ENCODE results near the gene DEFB124. TPM values are rescaled to one million over a fixed set of nuclear protein-coding genes. Genes with fewer than 3 reads are reported as not detected.

The DEFB124 gene
- total RNA-seq, 1 experiment from 2014 or later = not detected

GRCh38 chr20:31418307-31418706 lies 56.6 kb downstream of the DEFB124 start:
- Histone ChIP-seq H2BK12ac (ENCODE audit: insufficient read length, low read depth, low read length) (no peak overlapping the region), H2BK120ac (ENCODE audit: low read depth, low read length, poor library complexity, severe bottlenecking) (no peak overlapping the region), H4K5ac (ENCODE audit: insufficient read length, low read depth, low read length) (no peak overlapping the region), H2BK15ac (ENCODE audit: low read depth, low read length) (no peak overlapping the region), H2BK5ac (ENCODE audit: insufficient read length, low read length) (no peak overlapping the region), H3K18ac (ENCODE audit: insufficient read length, low read depth, low read length) (no peak overlapping the region), H3K27me3 (ENCODE audit: insufficient read depth, low read length) (no peaks in the 10 kb centered on the region), H3K4me1 (ENCODE audit: insufficient read depth, low read length) (no peaks in the 10 kb centered on the region), H2AFZ (ENCODE audit: low read length) (no peak overlapping the region), H3K4ac (ENCODE audit: low read depth, low read length) (no peak overlapping the region), H2AK5ac (ENCODE audit: insufficient read length, low read length) (no peak overlapping the region), H3K56ac (ENCODE audit: insufficient read length, low read depth, low read length) (no peak overlapping the region), H4K8ac (replicated peaks; ENCODE audit: insufficient read length, low read depth, low read length) (no peak overlapping the region), H3K23me2 (ENCODE audit: insufficient read length, low read depth, low read length, poor library complexity, severe bottlenecking) (no peaks in the 10 kb centered on the region), H4K20me1 (ENCODE audit: control insufficient read depth, insufficient read depth, insufficient read length) (no peaks in the 10 kb centered on the region), H3K9me3 (ENCODE audit: control insufficient read depth, low read depth, low read length) (peaks cover 79% of the 10 kb centered on the region), H3K23ac (ENCODE audit: insufficient read length, low read depth, low read length) (no peak overlapping the region), H3K9ac (ENCODE audit: extremely low read depth, insufficient read length, low read length) (no peak overlapping the region), H3T11ph (ENCODE audit: low read length) (no peak overlapping the region), H4K91ac (ENCODE audit: insufficient read length, low read depth, low read length) (no peak overlapping the region), H3K14ac (ENCODE audit: insufficient read depth, low read length) (no peak overlapping the region), H3K79me1 (ENCODE audit: insufficient read depth, low read depth, low read length, poor library complexity, severe bottlenecking) (no peaks in the 10 kb centered on the region), H3K79me2 (ENCODE audit: insufficient read depth, low read length) (no peaks in the 10 kb centered on the region), H2BK20ac (ENCODE audit: low read depth, low read length, poor library complexity, severe bottlenecking) (no peak overlapping the region), H3K27ac (ENCODE audit: insufficient read length, low read depth, low read length) (no peak overlapping the region), H3K4me2 (ENCODE audit: insufficient read depth, insufficient read length, low read length) (no peak overlapping the region)
- H3K4me3 Mint-ChIP-seq = no peak overlapping the region
- H3K36me3 Mint-ChIP-seq (ENCODE audit: insufficient read depth in 1 of 3, low read depth in 3 of 3) = peaks cover 0 to 36% (median 10%) of the 10 kb centered on the region in 3 experiments; a peak in 5 of 7 replicates
- H3K27me3 Mint-ChIP-seq (ENCODE audit: low read depth) = peaks cover 9% of the 10 kb centered on the region
- no CpG with 5 or more reads among the region's 7 CpGs for WGBS (ENCODE audit: extremely low coverage, insufficient read length, low lambda C conversion rate)
- no peak for DNase-seq
- TF ChIP-seq, protein P1, sequence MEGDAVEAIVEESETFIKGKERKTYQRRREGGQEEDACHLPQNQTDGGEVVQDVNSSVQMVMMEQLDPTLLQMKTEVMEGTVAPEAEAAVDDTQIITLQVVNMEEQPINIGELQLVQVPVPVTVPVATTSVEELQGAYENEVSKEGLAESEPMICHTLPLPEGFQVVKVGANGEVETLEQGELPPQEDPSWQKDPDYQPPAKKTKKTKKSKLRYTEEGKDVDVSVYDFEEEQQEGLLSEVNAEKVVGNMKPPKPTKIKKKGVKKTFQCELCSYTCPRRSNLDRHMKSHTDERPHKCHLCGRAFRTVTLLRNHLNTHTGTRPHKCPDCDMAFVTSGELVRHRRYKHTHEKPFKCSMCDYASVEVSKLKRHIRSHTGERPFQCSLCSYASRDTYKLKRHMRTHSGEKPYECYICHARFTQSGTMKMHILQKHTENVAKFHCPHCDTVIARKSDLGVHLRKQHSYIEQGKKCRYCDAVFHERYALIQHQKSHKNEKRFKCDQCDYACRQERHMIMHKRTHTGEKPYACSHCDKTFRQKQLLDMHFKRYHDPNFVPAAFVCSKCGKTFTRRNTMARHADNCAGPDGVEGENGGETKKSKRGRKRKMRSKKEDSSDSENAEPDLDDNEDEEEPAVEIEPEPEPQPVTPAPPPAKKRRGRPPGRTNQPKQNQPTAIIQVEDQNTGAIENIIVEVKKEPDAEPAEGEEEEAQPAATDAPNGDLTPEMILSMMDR (conservative IDR thresholded peaks at IDR 0.05) = no peak
- H3K9me3 Mint-ChIP-seq = peaks cover 89 to 95% of the 10 kb centered on the region in 2 experiments
- H3K4me1 Mint-ChIP-seq = no peaks in the 10 kb centered on the region
- no peak overlapping the region for H3K27ac Mint-ChIP-seq
